Measurements from ENCODE around the gene STX3. TPM values are rescaled to one million over a fixed set of nuclear protein-coding genes. Genes with fewer than 3 reads are reported as not detected.

The STX3 gene
- total RNA-seq, 1 donor = 17.9 TPM

GRCh38 chr11:59716051-59716450 is 39.1 kb upstream of the STX3 start:
- no peak for DNase-seq (ENCODE audit: low read depth)

GRCh38 chr11:59719556-59719955 is 35.6 kb upstream of the STX3 start:
- no peak for TF ChIP-seq CTCF (IDR thresholded peaks at IDR 0.05; ENCODE audit: insufficient read depth, low read length)
- no peak overlapping the region for H3K4me3 ChIP-seq (ENCODE audit: low read depth, low read length)
- DNase-seq (ENCODE audit: low read depth) = no peak

More at GRCh38 chr11:59716051-59716450, 39.1 kb upstream of the STX3 start:
- H3K4me3 ChIP-seq (ENCODE audit: low read depth, low read length) = no peak overlapping the region
- no peak for TF ChIP-seq CTCF (IDR thresholded peaks at IDR 0.05; ENCODE audit: insufficient read depth, low read length)

DNA sequence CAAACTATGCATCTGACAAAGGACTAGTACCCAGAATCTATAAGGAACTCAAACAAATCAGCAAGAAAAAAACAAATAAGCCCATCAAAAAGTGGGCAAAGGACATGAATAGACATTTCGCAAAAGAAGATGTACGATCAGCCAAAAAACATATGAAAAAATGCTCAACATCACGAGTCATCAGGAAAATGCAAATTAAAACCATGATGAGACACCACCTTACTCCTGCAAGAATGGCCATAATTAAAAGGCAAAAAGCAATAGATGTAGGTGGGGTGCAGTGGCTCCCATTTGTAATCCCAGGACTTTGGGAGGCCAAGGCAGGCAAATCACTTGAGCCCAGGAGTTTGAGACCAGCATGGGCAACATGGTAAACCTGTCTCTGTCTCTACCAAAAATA is 31.1 kb upstream of the STX3 start:
- no peak for TF ChIP-seq CTCF (IDR thresholded peaks at IDR 0.05; ENCODE audit: insufficient read depth, low read length)
- H3K4me3 ChIP-seq (ENCODE audit: low read depth, low read length) = no peak overlapping the region
- DNase-seq (ENCODE audit: low read depth) = no peak

DNA sequence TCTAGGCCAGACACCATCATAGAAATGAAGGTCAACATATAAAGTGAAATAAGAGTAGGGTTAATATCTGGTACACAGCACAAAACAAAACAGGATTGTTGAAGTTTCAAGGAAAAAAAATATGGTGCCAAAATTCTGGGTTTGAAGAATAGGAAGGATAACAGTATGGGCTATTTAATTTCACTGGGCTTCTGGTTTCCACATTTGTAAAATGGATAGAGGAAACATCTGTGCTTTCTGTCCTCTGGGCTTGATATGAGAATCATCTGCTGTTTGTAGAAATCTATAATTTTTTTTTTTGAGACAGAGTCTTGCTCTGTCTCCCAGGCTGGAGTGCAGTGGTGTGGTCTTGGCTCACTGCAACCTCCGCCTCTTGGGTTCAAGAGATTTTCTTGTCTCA is 27.8 kb upstream of the STX3 start:
- no peak overlapping the region for H3K4me3 ChIP-seq (ENCODE audit: low read depth, low read length)
- no peak for DNase-seq (ENCODE audit: low read depth)
- no peak for TF ChIP-seq CTCF (IDR thresholded peaks at IDR 0.05; ENCODE audit: insufficient read depth, low read length)

- no peak for DNase-seq (ENCODE audit: low read depth)
- no peak for TF ChIP-seq CTCF (IDR thresholded peaks at IDR 0.05; ENCODE audit: insufficient read depth, low read length)
- no peak overlapping the region for H3K4me3 ChIP-seq (ENCODE audit: low read depth, low read length)
These were observed 27.0 kb upstream of the STX3 start for GRCh38 chr11:59728154-59728553.

DNA sequence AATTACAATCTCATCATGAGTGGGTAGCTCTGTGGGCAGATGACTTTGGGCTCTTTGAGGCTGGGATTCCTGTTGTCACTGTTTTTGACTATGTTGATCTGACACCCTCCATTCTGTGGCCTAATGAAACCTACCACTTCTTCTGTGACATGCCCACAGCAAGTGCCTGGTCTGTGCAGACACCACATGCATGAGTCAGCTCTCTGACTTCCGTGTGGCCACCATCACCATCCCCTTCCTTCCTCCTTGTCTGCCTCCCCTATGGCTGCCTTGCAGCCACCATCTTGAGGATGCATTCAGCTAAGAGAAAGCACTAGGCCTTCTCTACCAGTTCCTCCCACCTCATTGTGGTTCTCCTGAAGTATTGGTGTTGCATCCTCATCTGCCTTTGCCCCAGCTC is 26.3 kb upstream of the STX3 start:
- H3K4me3 ChIP-seq (ENCODE audit: low read depth, low read length) = no peak overlapping the region
- TF ChIP-seq CTCF (IDR thresholded peaks at IDR 0.05; ENCODE audit: insufficient read depth, low read length) = no peak
- DNase-seq (ENCODE audit: low read depth) = no peak

DNA sequence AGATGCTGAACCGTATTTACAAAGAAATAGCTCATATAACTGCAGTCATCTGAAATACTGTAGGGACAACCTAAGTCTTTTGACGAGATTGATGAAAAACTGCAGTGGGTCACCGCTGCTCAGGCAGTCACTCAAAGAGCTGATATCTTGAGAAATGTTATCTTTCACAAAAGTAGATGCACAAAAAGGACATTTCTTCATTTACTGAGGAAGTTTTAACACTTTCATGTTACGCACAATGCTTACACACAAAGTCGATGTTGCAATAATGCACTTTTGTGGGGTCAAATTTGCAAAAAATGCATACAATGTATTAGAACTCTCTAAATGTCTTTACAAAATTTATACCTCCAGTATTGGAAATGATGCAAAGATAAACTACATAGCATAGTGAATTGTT is 25.3 kb upstream of the STX3 start:
- no peak for DNase-seq (ENCODE audit: low read depth)
- TF ChIP-seq CTCF (IDR thresholded peaks at IDR 0.05; ENCODE audit: insufficient read depth, low read length) = no peak
- no peak overlapping the region for H3K4me3 ChIP-seq (ENCODE audit: low read depth, low read length)
